BLaER1 (cell line): ENCODE data around the gene KDF1.
A peak's percentile ranks its signal among the peaks of the same experiment; 100 is the strongest.

Source experiments
- H3K27ac ChIP-seq: shearing (Covaris generic); formaldehyde crosslinking; 2 replicates; pipeline ENCODE4 v1.8.1; 2022
- H3K27me3 ChIP-seq: shearing (Covaris generic); formaldehyde crosslinking; 2 replicates; pipeline ENCODE4 v1.8.1; 2022
- H3K36me3 ChIP-seq: shearing (Covaris generic); formaldehyde crosslinking; 2 replicates; pipeline ENCODE4 v1.8.1; 2022
- H3K4me1 ChIP-seq: shearing (Covaris generic); formaldehyde crosslinking; 2 replicates; pipeline ENCODE4 v1.8.1; 2022
- H3K4me2 ChIP-seq: shearing (Covaris generic); formaldehyde crosslinking; 2 replicates; pipeline ENCODE4 v1.8.1; 2022
- H3K4me3 ChIP-seq: shearing (Covaris generic); formaldehyde crosslinking; 2 replicates; pipeline ENCODE4 v1.8.1; 2022
- H3K9ac ChIP-seq: shearing (Covaris generic); formaldehyde crosslinking; 2 replicates; pipeline ENCODE4 v1.8.1; 2022
- H3K9me3 ChIP-seq: shearing (Covaris generic); formaldehyde crosslinking; 2 replicates; pipeline ENCODE4 v1.8.1; 2022
- H4K20me1 ChIP-seq: shearing (Covaris generic); formaldehyde crosslinking; 2 replicates; pipeline ENCODE4 v1.8.1; 2022
- Cebpa-rat ChIP-seq: shearing (Covaris generic); IDR thresholded peaks from 2 replicates; pipeline ENCODE4 v1.8.1; 2022

KDF1 gene, protein sequence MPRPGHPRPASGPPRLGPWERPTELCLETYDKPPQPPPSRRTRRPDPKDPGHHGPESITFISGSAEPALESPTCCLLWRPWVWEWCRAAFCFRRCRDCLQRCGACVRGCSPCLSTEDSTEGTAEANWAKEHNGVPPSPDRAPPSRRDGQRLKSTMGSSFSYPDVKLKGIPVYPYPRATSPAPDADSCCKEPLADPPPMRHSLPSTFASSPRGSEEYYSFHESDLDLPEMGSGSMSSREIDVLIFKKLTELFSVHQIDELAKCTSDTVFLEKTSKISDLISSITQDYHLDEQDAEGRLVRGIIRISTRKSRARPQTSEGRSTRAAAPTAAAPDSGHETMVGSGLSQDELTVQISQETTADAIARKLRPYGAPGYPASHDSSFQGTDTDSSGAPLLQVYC

DNA sequence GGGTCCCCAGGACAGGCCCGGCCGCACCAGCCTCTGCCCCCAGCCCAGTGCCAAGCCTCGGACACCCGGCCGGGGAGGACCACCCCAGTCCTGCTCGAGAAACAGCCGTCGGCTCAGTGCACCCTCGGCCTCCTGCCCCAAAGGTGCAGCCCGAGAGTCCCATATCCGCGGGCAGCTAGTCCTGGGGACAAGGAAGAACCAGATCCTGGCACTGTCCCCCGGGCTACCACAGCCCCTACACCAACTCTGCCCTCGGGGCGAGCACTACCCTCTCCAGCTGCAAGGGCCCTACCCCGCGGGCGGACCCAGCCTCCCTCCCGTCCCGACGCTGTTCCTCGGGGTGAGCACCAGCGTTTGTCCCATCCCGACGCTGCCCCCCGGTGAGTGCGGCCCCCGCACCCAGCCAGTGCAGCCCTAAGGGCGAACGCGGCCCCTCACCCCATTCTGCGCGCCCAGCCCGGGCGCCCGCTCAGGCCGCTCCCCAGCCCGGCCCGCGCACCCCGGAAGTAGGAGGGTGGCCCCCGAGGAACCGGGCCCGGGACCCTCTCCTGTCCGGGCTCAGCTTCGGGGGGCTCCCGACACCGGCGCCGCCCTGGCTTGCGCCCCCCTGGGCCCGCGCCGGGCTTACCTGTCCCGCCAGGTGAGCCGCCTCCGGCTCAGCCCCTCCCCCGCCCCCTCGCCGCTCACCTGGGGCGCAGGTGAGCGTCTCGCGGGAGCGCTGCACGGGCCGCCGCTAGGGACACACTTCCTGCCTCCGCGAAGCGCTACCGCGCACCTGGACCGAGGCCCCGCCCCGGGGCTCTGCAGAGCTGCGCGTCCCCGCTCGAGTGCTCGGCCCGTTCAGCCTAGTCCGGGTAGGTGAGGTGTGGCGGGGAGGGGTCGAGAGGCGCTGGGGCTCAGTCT is at the start of gene KDF1:
Gene KDF1, minus strand, starts transcription at position 747 of the 903 bp plus-strand sequence. CDS start 8,088 bp downstream, outside the sequence.
- Histone ChIP-seq H3K4me3 (peak within 1 kb of the TSS; percentile 18; the same call in 1 of the 2 replicates), H4K20me1 (peaks cover 11% of the 10 kb centered on the region; the same call in 1 of the 2 replicates), H3K4me1 (peaks cover 25% of the 10 kb centered on the region), H3K9ac (no peak within 1 kb of the TSS), H3K36me3 (no peaks in the 10 kb centered on the region), H3K27me3 (peaks cover 40% of the 10 kb centered on the region), H3K4me2 (peak within 1 kb of the TSS; percentile 45), H3K27ac (no peak within 1 kb of the TSS), H3K9me3 (peaks cover 6% of the 10 kb centered on the region)
- no peak for TF ChIP-seq Cebpa-rat

DNA sequence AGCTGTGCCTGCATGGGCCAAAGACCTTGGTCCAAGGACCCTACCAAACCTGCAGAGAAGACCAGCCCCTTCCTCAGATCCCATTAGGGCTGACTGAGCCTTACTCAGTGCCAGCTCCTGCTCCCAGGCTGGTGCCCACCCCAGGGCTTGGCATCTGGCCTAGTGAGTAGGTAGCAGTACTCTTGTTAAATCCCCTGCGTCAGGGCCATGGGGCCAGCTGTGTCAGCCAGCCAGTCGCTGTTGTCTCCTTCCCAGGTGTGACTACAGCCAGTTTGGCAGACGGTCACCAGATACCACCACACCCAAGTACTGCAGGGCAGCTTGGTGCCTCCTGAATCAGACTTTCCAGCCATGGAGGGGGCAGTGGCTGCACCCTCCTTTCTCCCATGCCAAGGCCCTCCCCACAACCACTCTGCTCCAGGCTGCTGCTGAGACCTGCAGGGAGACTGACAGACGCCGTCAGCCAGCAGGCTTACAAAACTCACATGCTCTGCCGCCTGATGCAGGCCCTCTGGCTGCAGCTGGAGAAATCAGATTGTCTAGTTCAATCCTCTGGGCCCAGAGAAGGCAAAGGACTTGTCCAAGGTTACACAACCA is 49.4 kb upstream of the KDF1 start:
- Histone ChIP-seq H3K27ac (no peak overlapping the region), H3K9me3 (no peaks in the 10 kb centered on the region), H3K4me2 (no peak overlapping the region), H4K20me1 (no peaks in the 10 kb centered on the region), H3K4me1 (peaks cover 55% of the 10 kb centered on the region), H3K4me3 (no peak overlapping the region), H3K9ac (no peak overlapping the region), H3K27me3 (peaks cover 3% of the 10 kb centered on the region; the same call in 1 of the 2 replicates), H3K36me3 (no peaks in the 10 kb centered on the region)
- TF ChIP-seq Cebpa-rat = no peak

DNA sequence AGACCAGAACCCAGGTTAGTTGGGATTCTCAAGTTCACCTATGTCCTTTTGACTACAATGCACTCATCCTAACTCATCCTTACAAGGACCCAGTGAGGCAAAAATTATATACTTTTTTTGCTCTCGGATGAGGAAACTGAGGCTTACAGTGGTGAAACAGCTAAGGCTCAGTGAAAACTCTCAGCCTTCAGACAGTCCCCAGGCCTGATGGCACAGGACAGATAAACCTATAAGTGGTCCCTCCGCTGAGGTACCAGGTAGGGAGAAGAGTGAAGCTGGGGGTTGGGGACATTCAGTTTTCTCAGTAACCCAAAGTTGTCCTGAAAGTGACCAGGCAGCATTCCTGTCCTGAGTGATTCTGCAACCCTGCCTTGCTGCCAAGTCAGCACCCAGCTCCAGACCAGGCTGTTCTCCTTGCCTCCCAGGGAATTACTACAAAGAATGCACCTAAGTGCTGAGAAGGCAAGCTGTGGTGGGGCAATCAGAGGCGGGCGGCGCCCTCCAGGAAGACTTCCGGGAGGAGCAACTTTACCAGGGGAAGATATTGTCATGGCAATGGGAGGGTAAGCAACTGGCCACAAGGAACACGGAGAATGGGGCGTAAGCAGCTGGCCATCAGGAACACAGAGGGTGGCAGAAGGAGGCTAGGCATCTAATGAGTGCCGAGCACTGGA is 47.8 kb upstream of the KDF1 start:
- no peaks in the 10 kb centered on the region for H3K36me3 ChIP-seq
- H3K9ac ChIP-seq = no peak overlapping the region
- H3K4me2 ChIP-seq = no peak overlapping the region
- H3K4me3 ChIP-seq = no peak overlapping the region
- H3K27ac ChIP-seq = no peak overlapping the region
- peaks cover 69% of the 10 kb centered on the region for H3K4me1 ChIP-seq
- H4K20me1 ChIP-seq = no peaks in the 10 kb centered on the region
- H3K9me3 ChIP-seq = no peaks in the 10 kb centered on the region
- H3K27me3 ChIP-seq = peaks cover 3% of the 10 kb centered on the region; the same call in 1 of the 2 replicates
- TF ChIP-seq Cebpa-rat = no peak

DNA sequence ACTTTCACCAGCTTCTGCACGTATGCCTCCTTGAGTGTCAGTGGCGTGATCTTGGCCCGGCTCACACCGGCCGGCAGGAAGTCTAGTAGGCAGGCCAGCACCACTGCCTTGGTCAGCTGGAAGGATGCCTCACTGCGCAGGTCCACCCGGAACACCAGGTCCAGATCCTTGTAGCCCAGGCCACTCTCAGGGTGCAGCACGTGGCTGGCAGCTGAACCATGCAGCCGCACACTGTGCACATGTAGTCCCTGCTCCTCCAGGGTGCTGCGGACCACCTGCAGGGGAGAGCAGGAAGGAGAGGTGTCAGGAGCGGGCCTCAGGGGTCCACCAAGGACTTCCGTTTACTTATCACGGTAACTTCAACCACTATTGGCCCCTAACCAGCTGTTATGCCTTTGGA is 46.4 kb upstream of the KDF1 start:
- no peak overlapping the region for H3K9ac ChIP-seq

DNA sequence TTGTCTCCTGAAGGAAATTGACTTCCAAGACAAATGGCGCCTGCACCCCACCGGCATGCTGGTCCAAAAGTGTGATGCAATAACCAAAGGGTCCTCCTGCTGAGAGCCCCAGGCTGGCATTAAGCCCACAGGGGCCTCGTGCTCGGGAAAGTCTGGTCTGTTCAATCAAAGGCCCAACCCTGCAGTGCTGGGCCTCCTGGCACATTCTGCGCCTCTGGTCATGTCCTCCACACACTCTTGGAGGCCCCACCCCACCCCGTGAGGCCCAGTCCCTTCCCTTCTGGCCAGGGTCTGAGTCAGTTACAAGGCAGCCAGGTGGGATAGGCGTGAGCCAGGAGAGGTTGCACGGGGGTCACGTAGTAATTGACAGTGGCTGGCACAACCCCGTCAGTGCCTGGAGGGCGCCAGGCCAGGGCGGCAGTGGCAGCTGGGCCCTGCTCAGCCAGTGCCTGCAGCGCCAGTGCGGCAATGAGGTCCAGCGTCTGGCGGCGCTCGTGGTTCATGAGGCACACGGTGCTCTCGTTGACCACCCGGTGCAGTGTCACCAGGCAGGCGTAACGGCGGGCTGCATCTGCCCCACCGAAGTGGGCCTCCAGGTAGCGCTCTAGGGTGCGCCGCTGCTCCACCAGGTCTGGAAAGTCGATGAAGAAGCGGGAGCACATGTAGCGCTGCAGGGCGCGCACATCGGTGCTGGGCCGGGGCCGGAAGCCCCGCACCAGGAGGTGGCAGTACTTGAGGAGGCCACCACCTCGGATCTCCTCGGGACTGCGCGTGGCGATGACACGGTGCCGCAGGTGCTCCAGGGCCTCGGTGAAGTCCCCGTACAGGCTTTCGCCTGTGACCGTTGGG is 45.6 kb upstream of the KDF1 start:
- Histone ChIP-seq H3K36me3 (no peaks in the 10 kb centered on the region), H3K4me3 (no peak overlapping the region), H3K4me2 (peak overlapping the region; percentile 84), H3K27me3 (no peaks in the 10 kb centered on the region), H3K9ac (no peak overlapping the region), H3K4me1 (peaks cover 75% of the 10 kb centered on the region), H3K27ac (peak overlapping the region; percentile 65), H3K9me3 (no peaks in the 10 kb centered on the region), H4K20me1 (no peaks in the 10 kb centered on the region)
- peak; percentile 72; the same call in 1 of the 2 replicates for TF ChIP-seq Cebpa-rat

More for the DNA sequence above, 46.4 kb upstream of the KDF1 start:
- Histone ChIP-seq H3K36me3 (no peaks in the 10 kb centered on the region), H3K4me1 (peaks cover 69% of the 10 kb centered on the region), H3K27me3 (no peaks in the 10 kb centered on the region), H3K9me3 (no peaks in the 10 kb centered on the region), H3K27ac (peak overlapping the region; percentile 55), H4K20me1 (no peaks in the 10 kb centered on the region), H3K4me3 (no peak overlapping the region), H3K4me2 (peak overlapping the region; percentile 84)
- no peak for TF ChIP-seq Cebpa-rat

DNA sequence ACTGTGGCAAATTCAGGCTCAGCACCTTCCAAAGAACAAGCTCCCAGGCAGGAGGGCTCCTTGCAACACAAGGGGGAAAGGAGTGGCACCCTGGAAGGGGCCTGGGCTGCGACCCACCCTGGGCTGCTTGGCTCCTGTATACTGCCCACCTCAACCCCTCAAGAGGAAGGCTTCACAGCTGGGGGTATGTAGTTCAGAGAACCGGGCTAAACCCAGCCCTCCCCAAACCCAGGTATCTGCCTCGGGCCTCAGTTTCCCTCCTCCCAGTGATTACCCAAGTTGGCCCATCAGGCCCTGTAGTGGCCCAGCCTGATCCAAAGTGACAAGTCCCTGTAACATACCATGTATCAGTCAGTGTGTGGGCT is 44.9 kb upstream of the KDF1 start:
- no peak for TF ChIP-seq Cebpa-rat
- Histone ChIP-seq H3K4me1 (peaks cover 82% of the 10 kb centered on the region), H3K4me2 (peak overlapping the region; percentile 84)

DNA sequence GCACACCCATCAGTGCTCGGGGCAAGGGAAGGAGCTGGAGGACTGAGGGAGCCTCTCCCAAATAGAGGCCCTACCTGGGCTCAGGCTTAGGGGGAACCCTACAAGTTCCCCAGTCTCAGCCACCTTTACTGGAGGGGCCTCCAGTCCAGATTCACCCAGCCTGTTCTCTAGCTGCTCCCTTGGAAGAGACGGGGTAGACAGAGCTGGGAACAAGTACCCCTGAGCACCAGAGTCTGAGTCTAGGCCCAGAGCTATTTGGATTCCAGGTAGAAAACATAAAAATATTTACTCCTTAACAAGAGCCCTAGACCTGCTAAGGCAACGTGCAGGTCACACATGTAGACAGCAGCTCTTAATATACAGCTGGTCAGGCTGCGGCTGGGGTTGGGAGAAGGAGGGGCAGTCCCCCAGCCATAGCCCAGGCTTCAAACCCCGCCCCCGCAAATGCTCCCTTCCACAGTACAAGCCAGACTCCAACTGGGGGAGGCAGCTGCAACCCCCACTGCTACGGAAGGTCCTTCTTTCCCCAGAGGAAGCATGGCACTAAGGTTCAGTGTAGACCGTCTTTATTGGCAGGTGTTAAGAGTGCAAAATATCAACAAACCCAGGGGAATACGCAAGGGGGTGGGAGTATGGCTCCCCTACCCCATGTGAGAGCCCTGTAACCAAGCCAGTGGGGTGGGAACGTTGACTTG is 44.4 kb upstream of the KDF1 start:
- Histone ChIP-seq H3K27me3 (no peaks in the 10 kb centered on the region), H3K36me3 (no peaks in the 10 kb centered on the region), H3K4me2 (peak overlapping the region; percentile 84), H3K9ac (peak overlapping the region; percentile 33; the same call in 1 of the 2 replicates), H3K27ac (peak overlapping the region; percentile 65), H3K4me1 (peaks cover 88% of the 10 kb centered on the region), H3K9me3 (no peaks in the 10 kb centered on the region), H4K20me1 (no peaks in the 10 kb centered on the region), H3K4me3 (no peak overlapping the region)
- no peak for TF ChIP-seq Cebpa-rat

More for the DNA sequence above, 44.9 kb upstream of the KDF1 start:
- H3K4me3 ChIP-seq = no peak overlapping the region
- H3K36me3 ChIP-seq = no peaks in the 10 kb centered on the region
- no peaks in the 10 kb centered on the region for H4K20me1 ChIP-seq
- H3K9me3 ChIP-seq = no peaks in the 10 kb centered on the region
- no peak overlapping the region for H3K9ac ChIP-seq
- H3K27ac ChIP-seq = peak overlapping the region; percentile 65; the same call in 1 of the 2 replicates
- H3K27me3 ChIP-seq = no peaks in the 10 kb centered on the region

DNA sequence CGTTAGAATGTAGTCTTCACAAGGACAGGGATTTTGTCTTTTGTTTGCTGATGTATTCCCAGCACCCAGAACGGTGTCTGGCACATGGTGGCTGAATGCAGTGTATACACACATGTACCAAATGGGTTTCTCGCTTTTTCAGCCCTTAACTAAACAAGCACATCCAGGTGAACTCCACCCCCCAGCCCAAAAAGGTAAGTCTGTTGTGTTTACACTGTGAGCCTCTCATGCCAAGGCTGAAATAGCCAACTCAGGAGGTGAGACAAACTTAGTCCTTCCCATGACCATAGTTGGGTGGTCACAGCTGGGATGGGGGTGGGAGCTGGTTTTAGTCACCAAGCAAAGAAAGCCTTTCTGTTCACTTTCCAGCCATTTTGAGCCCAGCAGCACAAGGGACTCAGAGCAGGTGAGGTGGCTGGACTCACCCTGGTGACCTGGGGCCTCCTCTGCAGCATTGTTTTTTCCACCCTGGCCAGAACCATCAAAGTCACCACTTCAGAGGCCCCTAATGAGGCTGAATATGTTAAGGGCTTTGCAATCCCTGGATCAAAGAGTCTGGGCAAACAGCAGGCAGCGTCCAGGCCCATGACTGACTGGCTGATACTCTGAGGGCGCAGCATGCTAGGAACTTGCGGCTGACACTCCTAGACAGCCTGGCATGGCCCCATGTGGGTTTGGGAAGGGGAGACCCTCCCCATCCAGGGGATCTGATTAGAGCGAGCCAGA is 43.6 kb upstream of the KDF1 start:
- H3K9ac ChIP-seq = peak overlapping the region; percentile 33; the same call in 1 of the 2 replicates
- no peak for TF ChIP-seq Cebpa-rat
- no peaks in the 10 kb centered on the region for H3K36me3 ChIP-seq
- no peaks in the 10 kb centered on the region for H3K27me3 ChIP-seq
- H3K27ac ChIP-seq = peak overlapping the region; percentile 65
- H3K9me3 ChIP-seq = no peaks in the 10 kb centered on the region
- H4K20me1 ChIP-seq = no peaks in the 10 kb centered on the region
- H3K4me2 ChIP-seq = peak overlapping the region; percentile 84
- H3K4me1 ChIP-seq = peaks cover 92% of the 10 kb centered on the region
- H3K4me3 ChIP-seq = no peak overlapping the region
